Esophagus (tissue), 2 donors: ENCODE measurements around the gene TBC1D8. TPM values are rescaled to one million over a fixed set of nuclear protein-coding genes. Genes with fewer than 3 reads are reported as not detected.

Source experiments
- H3K27ac ChIP-seq, 2 donors: one replicate each; pipeline ENCODE4 v1.5.1; 2013; ENCODE audit warnings: low read depth in 2 of 2, mild to moderate bottlenecking in 2 of 2, inconsistent platforms in 1 of 2, low read length in 1 of 2, moderate library complexity in 1 of 2
- H3K27me3 ChIP-seq, 2 donors: one replicate each; pipeline ENCODE4 v1.6.1; 2013; ENCODE audit warnings: low read length in 2 of 2, control low read depth in 1 of 2, mild to moderate bottlenecking in 1 of 2; ENCODE audit not compliant: insufficient read depth in 2 of 2, control insufficient read depth in 1 of 2
- H3K36me3 ChIP-seq, 2 donors: one replicate each; pipeline ENCODE4 v1.6.1; 2013; ENCODE audit warnings: low read length in 1 of 2; ENCODE audit not compliant: control insufficient read depth in 2 of 2, insufficient read depth in 2 of 2
- H3K4me1 ChIP-seq, 2 donors: one replicate each; pipeline ENCODE4 v1.6.1; 2013; ENCODE audit warnings: low read length in 1 of 2; ENCODE audit not compliant: control insufficient read depth in 2 of 2, insufficient read depth in 2 of 2
- H3K4me3 ChIP-seq, 2 donors: one replicate each; pipeline ENCODE4 v1.5.1; 2013; ENCODE audit warnings: low read length in 2 of 2, mild to moderate bottlenecking in 2 of 2, low read depth in 1 of 2, moderate library complexity in 1 of 2
- H3K9me3 ChIP-seq, 2 donors: one replicate each; pipeline ENCODE4 v1.6.1; 2013; ENCODE audit warnings: mild to moderate bottlenecking in 2 of 2, low read depth in 1 of 2, low read length in 1 of 2, moderate library complexity in 1 of 2; ENCODE audit not compliant: control insufficient read depth in 2 of 2, insufficient read depth in 1 of 2
- WGBS, 2 donors: extraction: QIAGEN DNeasy Blood & Tissue Kit; methylation state at CpG; one replicate each; pipeline ENCODE4 v1.1.7; 2013; 5-methylcytosine and 5-hydroxymethylcytosine counted together
- polyA plus RNA-seq, 2 donors: library from polyadenylated mRNA; stranded (reverse); fragments of 200-250 nt; gene quantifications; one replicate each; pipeline ENCODE4 v1.2.3, GENCODE V29; 2013
- donor health status: healthy with polysubstance abuse.
- donor health status: Bipolar disorder and iron deficiency.

Gene TBC1D8
- polyA plus RNA-seq: 10 to 100 TPM; 13.3 to 19.4 TPM

GRCh38 chr2:101151146-101151858, at the start of gene TBC1D8:
Gene TBC1D8 (minus strand): TSS chr2:101151382. CDS start chr2:101151253, 129 bp downstream.
- no peaks in the 10 kb centered on the region for H3K27me3 ChIP-seq
- peak within 1 kb of the TSS; percentile 81 to 86 for H3K27ac ChIP-seq
- H3K4me3 ChIP-seq: peak within 1 kb of the TSS; percentile 89 to 90
- H3K4me1 ChIP-seq: peaks cover 8 to 15% of the 10 kb centered on the region in 2 donors
- no peaks in the 10 kb centered on the region for H3K9me3 ChIP-seq
- H3K36me3 ChIP-seq: no peaks in the 10 kb centered on the region
- WGBS, 2 donors: 0% methylated on average over 24 to 81 of the region's 81 CpGs

GRCh38 chr2:101200676-101201075, 49.5 kb upstream of the TBC1D8 start:
- Histone ChIP-seq H3K4me3 (no peak overlapping the region), H3K4me1 (no peaks in the 10 kb centered on the region), H3K27ac (peak overlapping the region; percentile 47 to 62), H3K27me3 (no peaks in the 10 kb centered on the region), H3K9me3 (no peaks in the 10 kb centered on the region), H3K36me3 (no peaks in the 10 kb centered on the region)
- 31 to 41% methylated on average over 2 of the region's 2 CpGs for WGBS, 2 donors

GRCh38 chr2:101199251-101199791, 48.1 kb upstream of the TBC1D8 start:
- H3K27me3 ChIP-seq: no peaks in the 10 kb centered on the region
- H3K9me3 ChIP-seq: no peaks in the 10 kb centered on the region
- 36 to 48% methylated on average over 7 of the region's 7 CpGs for WGBS, 2 donors
- H3K27ac ChIP-seq: no peak overlapping the region
- no peaks in the 10 kb centered on the region for H3K4me1 ChIP-seq
- no peak overlapping the region for H3K4me3 ChIP-seq
- H3K36me3 ChIP-seq: no peaks in the 10 kb centered on the region

GRCh38 chr2:101197814-101198213, 46.6 kb upstream of the TBC1D8 start:
- Histone ChIP-seq H3K36me3 (no peaks in the 10 kb centered on the region), H3K27ac (no peak overlapping the region), H3K27me3 (no peaks in the 10 kb centered on the region), H3K4me3 (no peak overlapping the region), H3K4me1 (no peaks in the 10 kb centered on the region), H3K9me3 (no peaks in the 10 kb centered on the region)
- 88 to 93% methylated on average over 12 of the region's 12 CpGs for WGBS, 2 donors

GRCh38 chr2:101197215-101197745, 46.1 kb upstream of the TBC1D8 start:
- no peaks in the 10 kb centered on the region for H3K27me3 ChIP-seq
- no peaks in the 10 kb centered on the region for H3K9me3 ChIP-seq
- no peaks in the 10 kb centered on the region for H3K4me1 ChIP-seq
- H3K27ac ChIP-seq: no peak overlapping the region
- WGBS, 2 donors: 25 to 57% methylated on average over 1 of the region's 1 CpG
- no peak overlapping the region for H3K4me3 ChIP-seq
- H3K36me3 ChIP-seq: no peaks in the 10 kb centered on the region

GRCh38 chr2:101195871-101196661, 44.9 kb upstream of the TBC1D8 start:
- Histone ChIP-seq H3K4me3 (no peak overlapping the region), H3K36me3 (no peaks in the 10 kb centered on the region), H3K27me3 (no peaks in the 10 kb centered on the region), H3K4me1 (peaks cover 0 to under 1% of the 10 kb centered on the region in 2 donors), H3K27ac (no peak overlapping the region), H3K9me3 (no peaks in the 10 kb centered on the region)
- 69 to 81% methylated on average over 9 of the region's 9 CpGs for WGBS, 2 donors

- no peaks in the 10 kb centered on the region for H3K27me3 ChIP-seq
- no peak overlapping the region for H3K27ac ChIP-seq
- no peak overlapping the region for H3K4me3 ChIP-seq
- no peaks in the 10 kb centered on the region for H3K36me3 ChIP-seq
- H3K9me3 ChIP-seq: peaks cover 0 to 3% of the 10 kb centered on the region in 2 donors
- H3K4me1 ChIP-seq: peaks cover 3% of the 10 kb centered on the region in 2 donors
- WGBS, 2 donors: 92 to 94% methylated on average over 11 of the region's 11 CpGs
Observed at GRCh38 chr2:101193033-101193626, 41.9 kb upstream of the TBC1D8 start.

GRCh38 chr2:101190747-101191516, 39.8 kb upstream of the TBC1D8 start:
- H3K9me3 ChIP-seq: peaks cover 0 to 3% of the 10 kb centered on the region in 2 donors
- H3K4me1 ChIP-seq: peaks cover 3% of the 10 kb centered on the region in 2 donors
- 27 to 33% methylated on average over 9 of the region's 9 CpGs for whole genome bisulfite sequencing, 2 donors
- no peak overlapping the region for H3K4me3 ChIP-seq
- H3K27ac ChIP-seq: peak overlapping the region in 1 of 2 donors; percentile 59
- H3K36me3 ChIP-seq: no peaks in the 10 kb centered on the region
- H3K27me3 ChIP-seq: no peaks in the 10 kb centered on the region
